ENCODE measurements around the gene CDR2.

DNA sequence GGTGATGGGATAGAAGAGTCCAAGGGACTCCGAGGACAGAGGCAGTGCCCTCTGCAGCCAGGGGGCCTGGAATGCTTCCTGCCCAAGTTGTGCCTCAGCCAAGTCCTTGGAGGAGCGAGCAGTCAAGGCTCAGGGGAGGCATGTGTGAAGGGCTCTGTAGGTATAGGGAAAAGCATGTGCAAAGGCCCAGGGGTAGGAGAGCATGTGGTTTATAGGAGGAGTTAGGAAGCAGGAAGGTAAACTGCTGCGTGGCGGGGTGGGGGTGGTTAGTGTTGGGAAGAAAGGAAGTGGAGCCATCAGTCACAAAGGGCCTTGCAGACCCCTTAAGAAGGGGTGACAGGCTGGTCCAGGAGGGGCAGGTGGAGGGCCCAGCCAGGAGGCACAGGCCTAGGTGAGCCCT lies 70.0 kb downstream of the CDR2 start:
- TF ChIP-seq, protein P1, sequence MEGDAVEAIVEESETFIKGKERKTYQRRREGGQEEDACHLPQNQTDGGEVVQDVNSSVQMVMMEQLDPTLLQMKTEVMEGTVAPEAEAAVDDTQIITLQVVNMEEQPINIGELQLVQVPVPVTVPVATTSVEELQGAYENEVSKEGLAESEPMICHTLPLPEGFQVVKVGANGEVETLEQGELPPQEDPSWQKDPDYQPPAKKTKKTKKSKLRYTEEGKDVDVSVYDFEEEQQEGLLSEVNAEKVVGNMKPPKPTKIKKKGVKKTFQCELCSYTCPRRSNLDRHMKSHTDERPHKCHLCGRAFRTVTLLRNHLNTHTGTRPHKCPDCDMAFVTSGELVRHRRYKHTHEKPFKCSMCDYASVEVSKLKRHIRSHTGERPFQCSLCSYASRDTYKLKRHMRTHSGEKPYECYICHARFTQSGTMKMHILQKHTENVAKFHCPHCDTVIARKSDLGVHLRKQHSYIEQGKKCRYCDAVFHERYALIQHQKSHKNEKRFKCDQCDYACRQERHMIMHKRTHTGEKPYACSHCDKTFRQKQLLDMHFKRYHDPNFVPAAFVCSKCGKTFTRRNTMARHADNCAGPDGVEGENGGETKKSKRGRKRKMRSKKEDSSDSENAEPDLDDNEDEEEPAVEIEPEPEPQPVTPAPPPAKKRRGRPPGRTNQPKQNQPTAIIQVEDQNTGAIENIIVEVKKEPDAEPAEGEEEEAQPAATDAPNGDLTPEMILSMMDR (IDR thresholded peaks at IDR 0.05) = no peak
- no peak for TF ChIP-seq POLR2A (IDR thresholded peaks at IDR 0.05)

Data from ovary (tissue), 3 donors.